Measurements from ENCODE around the gene TDRD7.

DNA sequence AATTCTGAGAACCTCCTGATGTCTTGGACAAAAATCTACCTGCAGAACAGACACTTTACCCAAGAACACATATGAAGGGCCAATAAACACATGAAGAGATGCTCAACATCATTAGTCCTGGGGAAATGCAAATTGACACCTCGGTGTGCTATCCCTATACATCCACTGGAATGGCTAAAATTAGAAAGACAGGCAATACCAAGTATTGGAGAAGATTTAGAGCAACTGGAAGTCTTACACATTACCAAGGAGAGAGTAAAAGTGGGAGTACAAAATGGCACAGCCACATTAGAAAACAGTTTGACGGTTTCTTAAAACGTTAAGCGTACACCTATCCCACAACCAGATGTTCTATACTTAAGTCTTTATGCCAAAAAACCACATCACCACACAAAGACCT, 3.3 kb upstream of the TDRD7 start:
- TF ChIP-seq, protein P1, sequence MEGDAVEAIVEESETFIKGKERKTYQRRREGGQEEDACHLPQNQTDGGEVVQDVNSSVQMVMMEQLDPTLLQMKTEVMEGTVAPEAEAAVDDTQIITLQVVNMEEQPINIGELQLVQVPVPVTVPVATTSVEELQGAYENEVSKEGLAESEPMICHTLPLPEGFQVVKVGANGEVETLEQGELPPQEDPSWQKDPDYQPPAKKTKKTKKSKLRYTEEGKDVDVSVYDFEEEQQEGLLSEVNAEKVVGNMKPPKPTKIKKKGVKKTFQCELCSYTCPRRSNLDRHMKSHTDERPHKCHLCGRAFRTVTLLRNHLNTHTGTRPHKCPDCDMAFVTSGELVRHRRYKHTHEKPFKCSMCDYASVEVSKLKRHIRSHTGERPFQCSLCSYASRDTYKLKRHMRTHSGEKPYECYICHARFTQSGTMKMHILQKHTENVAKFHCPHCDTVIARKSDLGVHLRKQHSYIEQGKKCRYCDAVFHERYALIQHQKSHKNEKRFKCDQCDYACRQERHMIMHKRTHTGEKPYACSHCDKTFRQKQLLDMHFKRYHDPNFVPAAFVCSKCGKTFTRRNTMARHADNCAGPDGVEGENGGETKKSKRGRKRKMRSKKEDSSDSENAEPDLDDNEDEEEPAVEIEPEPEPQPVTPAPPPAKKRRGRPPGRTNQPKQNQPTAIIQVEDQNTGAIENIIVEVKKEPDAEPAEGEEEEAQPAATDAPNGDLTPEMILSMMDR (IDR thresholded peaks at IDR 0.05) = no peak
- TF ChIP-seq EZH2 (IDR thresholded peaks at IDR 0.05; ENCODE audit: borderline replicate concordance, insufficient read depth, low read depth, low read length, poor library complexity, severe bottlenecking) = no peak

Measured in B cell (primary cell).